GM21576 (cell line): ENCODE measurements around the gene CXADR.

ENCODE experiments used
- ATAC-seq: cut with Tn5 transposase; IDR thresholded peaks from one replicate; pipeline ENCODE4 v1.9.1; 2021; ENCODE audit warnings: mild to moderate bottlenecking, moderate library complexity; ENCODE audit not compliant: unreplicated experiment

CXADR gene

DNA sequence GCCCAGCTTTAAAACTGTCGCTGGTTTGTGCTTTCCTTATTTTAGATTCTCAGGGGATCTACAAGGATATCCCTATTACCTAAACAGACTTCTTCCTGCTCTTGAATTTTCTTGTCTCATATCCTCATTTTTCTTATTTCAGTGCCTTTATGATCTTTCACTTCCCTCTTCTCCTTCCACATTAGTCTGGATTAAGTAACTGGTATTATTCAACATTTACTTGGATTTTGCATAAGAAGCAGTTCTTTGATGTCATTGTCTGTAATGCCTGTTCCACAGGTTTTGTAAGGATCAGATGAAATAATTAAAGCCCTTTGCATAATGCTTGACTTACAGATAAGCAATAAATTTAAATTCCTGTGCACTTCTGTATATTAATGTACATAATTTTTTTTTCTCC, 26.5 kb downstream of the CXADR start:
- no peak for ATAC-seq

DNA sequence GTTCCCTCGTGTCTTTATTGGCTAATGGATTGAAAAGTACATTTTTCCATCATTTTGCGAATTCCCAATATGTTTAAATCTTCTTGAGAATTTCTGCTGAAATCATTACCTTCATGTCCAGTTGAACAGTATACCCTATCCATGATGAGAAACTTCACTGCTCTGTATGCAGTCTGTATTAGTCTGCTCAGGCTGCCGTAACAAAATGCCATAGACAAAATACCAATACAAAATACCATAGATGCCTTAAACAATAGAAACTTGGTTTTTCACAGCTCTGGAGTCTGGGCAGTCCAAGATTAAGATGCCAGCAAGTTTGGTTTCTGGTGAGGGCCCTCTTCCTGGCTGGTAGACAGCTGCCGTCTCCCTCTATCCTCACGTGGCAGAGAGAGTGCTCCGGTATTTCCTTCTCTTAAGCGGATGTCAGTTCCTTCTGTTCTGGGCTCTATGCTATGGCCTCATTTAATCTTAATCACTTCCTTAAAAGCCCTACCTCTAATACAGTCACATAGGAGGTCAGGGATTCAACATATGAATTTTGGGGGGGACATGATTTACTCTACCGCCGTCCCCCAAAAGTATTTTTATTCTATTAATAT, 27.0 kb downstream of the CXADR start:
- no peak for ATAC-seq

DNA sequence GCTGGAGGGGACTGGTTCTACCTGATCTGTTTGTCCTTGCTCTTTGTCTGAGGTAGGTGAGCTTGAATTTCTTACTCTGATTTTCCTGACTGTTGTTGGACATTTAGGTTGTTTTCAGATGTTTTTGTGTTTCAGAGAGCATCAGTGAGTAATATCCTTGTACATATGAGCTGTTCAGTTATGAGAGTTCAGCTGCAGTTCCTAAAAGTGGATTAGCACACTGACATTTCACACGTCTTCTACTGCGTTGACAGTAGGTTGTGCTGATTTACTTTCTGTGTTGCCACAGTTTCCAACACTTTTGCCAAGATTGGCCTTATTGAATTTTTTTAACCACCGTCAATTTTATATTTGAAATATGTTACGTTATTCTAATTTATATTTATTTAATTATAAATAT, 27.7 kb downstream of the CXADR start:
- no peak for ATAC-seq

DNA sequence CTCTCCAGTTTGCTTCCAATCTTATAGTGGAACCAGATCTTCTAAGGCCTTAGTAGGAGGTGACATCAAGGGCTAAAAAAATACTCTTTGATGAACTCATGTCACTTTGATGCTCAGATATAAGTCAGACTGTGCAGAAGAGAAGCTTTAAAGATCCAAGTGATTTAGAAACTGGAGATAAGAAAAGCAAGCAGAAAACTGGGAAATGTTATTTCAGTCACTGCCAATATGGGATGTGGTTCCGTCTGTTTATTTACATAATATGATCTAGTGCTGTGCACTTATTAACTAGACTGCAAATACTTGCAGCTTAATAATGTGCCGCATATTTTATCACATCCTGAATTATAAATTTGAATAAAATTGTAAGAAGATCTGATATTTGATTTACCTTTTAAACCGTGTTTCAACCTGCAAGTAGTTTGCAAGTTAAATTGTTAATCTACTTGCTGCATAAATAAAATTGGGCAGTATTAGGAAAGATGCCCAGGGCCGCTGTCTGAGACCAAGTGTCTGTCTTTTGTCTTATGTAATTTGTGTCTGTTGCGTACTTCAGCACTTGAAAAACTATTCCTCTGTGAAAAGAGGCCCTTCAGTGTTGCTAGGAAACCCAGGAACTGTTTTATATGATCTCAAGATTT, 29.6 kb downstream of the CXADR start:
- ATAC-seq: no peak

DNA sequence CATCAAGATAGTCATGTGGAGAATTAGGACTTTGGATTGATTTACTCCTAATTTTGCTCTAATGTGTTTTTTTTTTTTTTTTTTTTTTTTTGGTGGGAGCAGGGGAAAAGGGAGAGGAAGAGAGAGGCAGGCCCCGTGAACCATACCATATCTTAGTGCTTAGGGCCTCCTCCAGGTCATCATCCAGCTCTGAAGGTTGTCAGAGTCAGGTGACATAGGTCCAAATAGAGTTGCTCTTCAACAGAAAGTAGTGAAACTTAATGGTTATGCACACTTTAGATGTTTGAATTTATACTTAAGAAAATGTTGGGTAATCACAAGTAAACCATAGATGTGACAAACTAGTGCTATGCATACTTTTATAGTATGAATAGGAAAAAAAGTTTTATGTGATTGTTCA, 32.2 kb downstream of the CXADR start:
- ATAC-seq: no peak

DNA sequence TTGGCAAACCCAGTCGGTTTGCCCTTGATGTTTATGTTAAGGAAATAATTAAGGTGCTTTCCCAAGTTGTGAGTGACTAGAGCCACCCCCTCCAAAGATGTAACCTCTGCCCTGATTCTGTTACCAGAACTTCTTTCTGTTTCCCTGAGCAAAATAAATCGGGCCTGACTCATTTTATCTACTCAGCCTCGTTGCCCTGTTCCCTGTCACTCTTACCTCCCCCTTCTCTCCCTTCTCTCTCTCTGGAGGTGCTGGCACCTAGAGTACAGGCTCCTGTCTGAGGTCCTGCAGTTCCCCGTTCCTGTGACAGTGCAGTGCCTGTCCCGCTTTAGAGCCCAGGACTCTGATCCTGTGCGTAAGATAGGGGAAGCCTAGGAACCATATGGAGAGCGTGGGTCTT, 35.4 kb downstream of the CXADR start:
- no peak for ATAC-seq

DNA sequence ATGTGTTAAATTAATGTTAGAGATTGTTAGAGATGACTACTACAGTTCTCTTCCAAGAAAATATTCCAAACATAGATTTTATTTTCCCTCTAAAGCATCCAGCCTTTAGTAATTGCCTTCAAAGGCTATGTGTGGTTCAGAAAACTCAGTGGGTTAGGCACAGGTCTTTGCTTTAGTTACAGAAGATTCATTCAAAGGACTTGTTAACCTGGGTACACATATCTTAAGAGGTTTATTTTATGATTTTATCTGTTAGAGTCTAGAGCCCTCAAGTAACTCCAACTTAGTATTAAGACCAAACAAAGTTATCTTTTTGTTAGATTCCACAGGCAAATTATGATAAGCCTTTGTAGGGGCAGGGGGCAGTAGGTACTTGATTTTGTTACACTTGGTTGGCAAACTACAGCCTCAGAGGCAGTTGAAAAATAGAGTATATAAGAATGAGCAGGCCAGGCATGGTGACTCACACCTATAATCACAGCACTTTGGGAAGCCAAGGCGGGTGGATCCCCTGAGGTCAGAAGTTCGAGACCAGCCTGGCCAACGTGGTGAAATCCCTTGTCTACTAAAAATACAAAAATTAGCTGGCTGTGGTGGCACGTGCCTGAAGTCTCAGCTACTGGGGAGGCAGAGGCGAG, 37.9 kb downstream of the CXADR start:
- ATAC-seq: no peak

DNA sequence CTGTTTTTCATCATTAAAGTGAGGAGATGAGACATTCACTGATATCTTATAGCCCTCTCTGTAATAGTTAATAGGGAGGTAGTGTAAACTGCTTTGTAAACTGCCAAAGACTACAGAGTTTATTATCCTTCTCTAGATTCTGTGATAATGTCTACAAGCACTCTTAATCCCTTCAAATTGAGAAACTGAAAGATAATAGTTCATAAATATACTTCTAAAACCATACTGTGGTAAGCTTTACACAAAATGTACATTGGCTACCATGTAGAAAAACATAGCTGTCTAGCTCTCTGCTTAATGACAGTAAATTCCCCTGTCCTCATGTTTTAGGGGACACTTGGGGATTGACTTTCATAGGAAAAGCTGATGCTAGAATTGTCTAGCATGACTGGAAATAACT, 39.6 kb downstream of the CXADR start:
- no peak for ATAC-seq

DNA sequence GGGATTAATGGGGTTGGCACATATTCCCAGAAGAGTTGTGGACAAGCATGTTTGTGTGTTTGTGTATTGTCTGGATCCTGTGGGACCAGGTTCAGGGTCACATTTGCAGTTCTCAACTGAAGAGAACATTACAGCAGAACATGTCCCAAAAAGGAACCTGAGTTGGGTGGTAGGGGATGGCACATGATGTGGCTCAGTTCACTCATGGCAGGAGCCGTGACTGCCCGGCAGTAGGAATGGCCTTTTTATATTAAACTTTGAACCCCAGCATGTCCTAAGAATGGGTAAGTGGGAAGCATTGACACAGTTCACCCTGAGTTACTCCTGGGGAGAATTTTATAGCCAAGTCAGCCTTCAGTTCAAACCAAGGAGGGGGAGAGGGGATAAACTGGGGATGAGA, 41.3 kb downstream of the CXADR start:
- no peak for ATAC-seq

DNA sequence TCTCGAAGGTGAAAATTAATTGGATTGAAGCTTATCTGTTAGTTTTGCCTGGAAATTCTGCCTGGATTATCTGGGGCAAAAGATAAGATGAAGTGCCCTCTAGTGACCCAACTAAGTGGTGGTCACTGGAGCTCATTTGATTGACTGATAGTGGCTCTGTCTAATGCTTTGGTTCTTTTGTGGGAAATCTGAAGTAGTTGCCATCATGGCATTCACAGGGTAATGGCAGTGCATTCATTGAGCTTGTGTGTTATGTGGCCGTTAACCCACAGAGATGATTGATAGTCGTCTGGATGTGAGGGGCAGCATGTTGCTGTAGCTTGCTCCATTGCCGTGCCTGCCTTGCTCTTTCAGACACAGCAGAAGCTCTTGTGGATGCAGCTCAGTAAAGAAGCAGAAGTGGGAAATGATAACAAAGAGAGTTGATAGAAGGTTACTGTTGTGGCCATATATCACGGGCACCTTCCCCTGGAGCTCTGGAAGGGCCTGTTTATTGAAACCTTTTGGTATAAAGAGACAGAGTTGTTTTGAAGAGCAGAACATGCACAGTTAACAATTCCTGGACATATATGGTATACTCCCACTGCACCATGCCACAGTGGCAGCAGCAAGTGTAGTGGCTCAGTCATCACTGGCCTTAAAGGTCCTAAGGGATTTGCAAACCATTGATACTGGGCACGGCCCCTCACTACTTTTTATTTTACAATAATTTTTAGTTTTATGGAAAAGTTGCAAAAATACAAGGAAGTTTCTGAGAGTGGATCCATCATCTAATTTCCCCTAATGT, 42.0 kb downstream of the CXADR start:
- no peak for ATAC-seq

DNA sequence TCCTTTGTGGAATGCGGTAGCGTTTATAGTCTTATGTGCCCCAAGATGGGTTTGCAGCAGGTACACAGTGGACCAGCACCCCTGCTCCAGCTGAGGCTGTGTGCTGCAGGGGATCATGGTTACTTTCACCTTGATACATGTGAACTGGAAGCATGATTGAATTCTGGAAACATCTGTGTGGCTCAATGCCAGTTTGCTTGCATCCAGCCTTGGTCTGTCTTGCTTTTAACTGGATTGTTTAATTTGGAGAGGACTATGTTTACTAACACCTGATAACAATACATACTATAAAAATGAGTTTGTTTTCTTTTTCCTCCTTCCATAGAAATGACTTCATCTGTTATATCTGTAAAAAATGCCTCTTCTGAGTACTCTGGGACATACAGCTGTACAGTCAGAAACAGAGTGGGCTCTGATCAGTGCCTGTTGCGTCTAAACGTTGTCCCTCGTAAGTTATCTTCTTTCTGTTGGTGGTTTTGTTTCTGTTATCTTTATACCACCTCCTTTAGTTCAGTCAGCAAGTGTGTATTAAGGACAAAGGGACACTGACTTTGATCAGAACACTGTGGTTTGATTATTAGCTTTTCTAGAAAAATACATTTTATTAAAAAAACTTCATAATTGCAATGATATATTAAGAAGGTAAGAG, 47.7 kb downstream of the CXADR start:
- no peak for ATAC-seq

DNA sequence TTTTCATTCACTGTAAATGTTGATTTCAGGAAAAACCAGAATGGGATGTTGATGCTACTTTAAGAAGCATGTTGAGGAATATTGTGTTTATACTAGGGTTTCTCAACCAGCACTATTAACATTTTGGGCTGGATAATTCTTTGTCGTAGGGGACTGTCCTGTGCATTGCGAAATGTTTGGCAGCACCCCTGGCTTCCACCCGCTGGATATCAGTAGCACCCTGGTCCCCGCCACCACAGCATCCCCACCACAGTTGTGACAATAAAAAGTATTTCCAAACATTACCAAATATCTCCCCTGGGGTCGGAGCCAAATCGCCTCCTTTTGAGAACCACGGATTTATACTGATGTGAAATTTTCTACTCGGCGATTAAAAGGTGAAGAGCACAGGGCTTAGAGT, 57.9 kb downstream of the CXADR start:
- no peak for ATAC-seq

DNA sequence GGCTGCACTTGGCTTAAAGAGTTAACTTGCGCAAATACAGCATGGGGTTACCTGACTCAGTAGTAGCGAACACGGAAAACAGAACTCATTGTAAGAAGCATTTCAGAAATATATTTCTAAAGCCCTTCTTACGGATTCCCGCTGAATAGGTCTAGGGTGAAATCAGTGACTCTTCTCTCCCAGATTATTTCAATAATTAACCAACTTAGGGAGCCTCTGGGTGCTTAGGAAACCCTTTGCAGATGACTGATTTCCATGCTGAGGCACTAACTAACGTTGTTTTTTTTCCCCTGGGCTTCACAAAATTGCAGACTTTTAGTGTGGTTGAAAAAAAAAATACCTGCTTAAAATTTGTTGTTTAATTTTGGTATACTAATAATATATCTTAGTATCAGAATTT, 59.6 kb downstream of the CXADR start:
- ATAC-seq: no peak

DNA sequence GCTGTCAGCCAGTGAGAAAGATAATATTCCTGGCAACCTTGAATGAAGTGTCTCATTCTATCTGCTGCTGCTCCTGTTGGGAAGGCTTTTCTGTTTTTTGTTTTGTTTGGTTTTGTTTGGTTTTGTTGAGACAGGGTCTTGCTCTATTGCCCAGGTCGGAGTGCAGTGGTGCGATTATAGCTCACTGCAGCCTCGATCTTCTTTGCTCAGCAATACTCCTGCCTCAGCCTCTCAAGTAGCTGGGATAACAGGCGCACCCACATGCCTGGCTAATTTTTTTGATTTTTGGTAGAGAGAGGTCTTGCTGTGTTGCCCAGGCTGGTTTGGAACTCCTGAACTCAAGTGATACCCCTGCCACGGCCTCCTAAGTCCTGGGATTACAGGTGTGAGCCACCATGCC, 62.2 kb downstream of the CXADR start:
- no peak for ATAC-seq

DNA sequence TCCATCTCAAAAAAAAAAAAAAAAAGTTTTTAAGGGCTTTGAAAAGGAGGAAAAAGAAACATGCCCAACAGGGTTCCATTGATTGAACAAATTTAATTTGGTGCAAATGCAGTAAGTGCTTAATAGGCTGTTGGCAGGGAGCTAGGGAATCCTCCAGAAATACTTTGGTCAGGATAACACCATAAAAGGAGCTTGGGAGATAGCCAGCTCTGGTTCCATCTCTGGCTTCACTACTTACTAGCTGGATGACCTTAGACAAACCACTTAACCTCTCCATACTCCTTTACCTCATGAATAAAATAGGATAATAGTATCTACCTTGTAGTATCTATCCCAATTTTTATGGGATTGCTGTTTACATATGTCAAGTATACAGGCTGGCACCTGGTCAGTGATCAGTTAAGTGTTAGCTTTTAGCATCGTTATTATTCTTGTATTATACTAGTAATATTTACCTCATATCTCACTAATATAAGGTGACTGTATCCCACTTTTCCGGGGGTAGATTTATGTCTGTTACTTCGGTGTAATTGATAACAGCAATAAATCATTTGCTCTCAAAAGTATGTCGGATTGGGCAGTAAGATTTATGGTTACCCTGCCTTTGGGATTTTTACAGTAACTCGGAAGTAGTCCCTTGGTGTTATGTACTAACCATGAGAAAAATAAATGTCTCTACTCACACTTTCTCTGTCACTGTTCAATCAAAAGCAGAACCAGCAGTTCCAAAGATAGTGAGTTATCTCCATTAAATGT, 63.4 kb downstream of the CXADR start:
- no peak for ATAC-seq

DNA sequence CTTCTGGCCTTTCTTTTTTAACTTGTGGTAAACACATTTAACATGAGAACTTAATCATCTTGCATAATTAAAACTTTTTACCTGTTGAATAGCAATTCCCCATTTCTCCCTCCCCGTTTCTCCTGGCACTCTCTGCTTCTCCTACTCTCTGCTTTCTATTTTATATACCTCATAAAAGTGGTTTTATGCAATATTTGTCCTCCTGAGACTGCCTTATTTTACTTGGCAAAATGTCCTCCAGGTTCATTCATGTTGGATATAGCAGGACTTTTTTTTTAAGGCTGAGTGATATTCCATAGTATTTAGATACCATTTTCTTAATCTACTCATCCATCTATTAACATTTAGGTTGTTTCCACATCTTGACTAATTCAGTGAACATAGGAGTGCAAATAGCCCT, 64.9 kb downstream of the CXADR start:
- ATAC-seq: no peak

DNA sequence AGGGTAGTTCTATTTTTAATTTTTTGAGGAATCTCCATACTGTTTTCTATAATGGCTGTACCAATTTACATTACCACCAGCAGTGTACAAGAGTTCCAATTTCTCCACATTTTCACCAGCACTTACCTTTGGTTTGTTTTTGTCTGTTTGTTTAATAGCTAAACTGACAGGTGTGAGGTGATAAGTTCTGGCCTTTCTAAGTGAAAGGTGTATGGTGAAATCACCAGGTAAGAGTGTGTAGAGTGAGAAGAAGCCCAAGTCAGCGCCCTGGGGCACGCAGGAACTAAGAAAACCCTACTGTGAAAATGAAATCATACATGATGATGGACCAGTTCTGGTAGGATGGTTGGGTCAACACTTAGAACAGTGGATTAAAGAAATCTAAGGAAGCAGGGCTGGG, 65.3 kb downstream of the CXADR start:
- ATAC-seq: no peak

DNA sequence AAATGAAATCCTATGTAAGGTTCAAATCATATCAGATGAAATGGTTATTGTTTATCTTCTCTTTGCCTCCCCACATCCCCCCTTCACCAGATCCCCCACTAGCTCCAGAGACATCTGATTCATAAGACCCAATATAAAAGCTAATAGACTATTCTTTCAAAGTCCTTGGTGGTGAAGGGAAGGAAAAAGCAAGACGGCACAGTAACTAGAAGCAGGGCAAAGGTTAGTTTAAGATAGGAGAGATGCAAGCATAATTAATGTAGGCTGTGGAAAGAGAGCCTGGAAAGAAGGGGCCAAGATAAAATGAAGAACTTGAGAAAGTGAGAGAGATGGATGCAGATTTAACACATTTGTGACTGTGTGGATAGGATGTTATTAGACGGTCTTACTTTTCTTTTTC, 66.0 kb downstream of the CXADR start:
- ATAC-seq: no peak

DNA sequence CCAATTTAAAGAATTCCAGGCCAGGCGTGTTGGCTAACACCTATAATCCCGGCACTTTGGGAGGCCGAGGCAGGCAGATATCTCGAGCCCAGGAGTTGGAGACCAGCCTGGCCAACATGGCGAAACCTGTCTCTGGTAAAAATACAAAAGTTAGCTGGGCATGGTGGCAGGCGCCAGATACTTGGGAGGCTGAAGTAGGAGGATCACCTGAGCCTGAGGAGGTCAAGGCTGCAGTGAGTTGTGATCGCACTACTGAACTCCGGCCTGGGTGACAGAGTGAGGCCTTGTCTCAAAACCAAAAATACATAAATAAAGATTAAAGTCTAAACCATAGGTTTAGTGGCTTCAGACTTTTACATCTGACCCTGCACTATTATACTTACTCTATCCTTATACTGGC, 67.5 kb downstream of the CXADR start:
- no peak for ATAC-seq

DNA sequence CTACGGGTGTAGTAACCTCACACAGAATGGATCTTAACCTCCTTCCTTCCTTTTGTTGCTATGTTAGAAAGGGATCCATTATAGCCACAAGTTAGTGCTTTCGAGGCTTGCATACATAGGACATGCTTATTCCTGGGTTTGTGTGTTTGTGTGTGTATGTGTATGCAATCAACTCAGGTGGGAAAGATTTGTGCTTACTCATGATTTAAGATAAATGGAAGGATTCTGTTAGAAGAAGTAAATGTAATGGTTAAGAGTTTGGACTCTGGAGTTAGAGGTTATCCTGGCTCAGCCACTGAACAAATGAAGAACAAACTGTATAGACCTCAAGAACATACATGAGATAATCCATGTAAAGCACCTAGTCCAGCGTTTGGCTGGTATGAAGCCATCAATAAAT, 71.1 kb downstream of the CXADR start:
- no peak for ATAC-seq
